Measurements from ENCODE around the gene P2RY11.

Gene P2RY11

GRCh38 chr19:10113964-10114650, 2.6 kb downstream of the P2RY11 start:
- DNase-seq, result no peak

- no peak for DNase-seq
These were observed 3.3 kb downstream of the P2RY11 start for GRCh38 chr19:10114651-10115391.

- no peak for DNase-seq
These were observed 4.0 kb downstream of the P2RY11 start for GRCh38 chr19:10115392-10116084.

- no peak for DNase-seq
These were observed 4.8 kb downstream of the P2RY11 start for GRCh38 chr19:10116085-10116865.

GRCh38 chr19:10116866-10117616, 5.5 kb downstream of the P2RY11 start:
- DNase-seq, result no peak

- DNase-seq, result no peak
These were observed 7.5 kb downstream of the P2RY11 start for GRCh38 chr19:10118960-10119359.

GRCh38 chr19:10120538-10121189, 9.2 kb downstream of the P2RY11 start:
- no peak for DNase-seq

GRCh38 chr19:10122045-10122444, 10.6 kb downstream of the P2RY11 start:
- no peak for DNase-seq

- no peak for DNase-seq
These were observed 12.9 kb downstream of the P2RY11 start for GRCh38 chr19:10124429-10124828.

- no peak for DNase-seq
These were observed 14.7 kb downstream of the P2RY11 start for GRCh38 chr19:10126213-10126639.

GRCh38 chr19:10132905-10133304, 21.4 kb downstream of the P2RY11 start:
- no peak for DNase-seq

GRCh38 chr19:10133596-10133995, 22.1 kb downstream of the P2RY11 start:
- DNase-seq, result no peak

GRCh38 chr19:10134040-10134439, 22.5 kb downstream of the P2RY11 start:
- no peak for DNase-seq

- no peak for DNase-seq
These were observed 24.2 kb downstream of the P2RY11 start for GRCh38 chr19:10135551-10136334.

GRCh38 chr19:10136936-10137335, 25.4 kb downstream of the P2RY11 start:
- DNase-seq, result no peak

- DNase-seq, result no peak
These were observed 26.5 kb downstream of the P2RY11 start for GRCh38 chr19:10137751-10138682.

GRCh38 chr19:10138879-10139795, 27.6 kb downstream of the P2RY11 start:
- no peak for DNase-seq

- DNase-seq, result no peak
These were observed 28.5 kb downstream of the P2RY11 start for GRCh38 chr19:10139952-10140351.

- DNase-seq, result no peak
These were observed 30.0 kb downstream of the P2RY11 start for GRCh38 chr19:10141479-10141878.
